Measurements from ENCODE around the gene TEX35.

The TEX35 gene

DNA sequence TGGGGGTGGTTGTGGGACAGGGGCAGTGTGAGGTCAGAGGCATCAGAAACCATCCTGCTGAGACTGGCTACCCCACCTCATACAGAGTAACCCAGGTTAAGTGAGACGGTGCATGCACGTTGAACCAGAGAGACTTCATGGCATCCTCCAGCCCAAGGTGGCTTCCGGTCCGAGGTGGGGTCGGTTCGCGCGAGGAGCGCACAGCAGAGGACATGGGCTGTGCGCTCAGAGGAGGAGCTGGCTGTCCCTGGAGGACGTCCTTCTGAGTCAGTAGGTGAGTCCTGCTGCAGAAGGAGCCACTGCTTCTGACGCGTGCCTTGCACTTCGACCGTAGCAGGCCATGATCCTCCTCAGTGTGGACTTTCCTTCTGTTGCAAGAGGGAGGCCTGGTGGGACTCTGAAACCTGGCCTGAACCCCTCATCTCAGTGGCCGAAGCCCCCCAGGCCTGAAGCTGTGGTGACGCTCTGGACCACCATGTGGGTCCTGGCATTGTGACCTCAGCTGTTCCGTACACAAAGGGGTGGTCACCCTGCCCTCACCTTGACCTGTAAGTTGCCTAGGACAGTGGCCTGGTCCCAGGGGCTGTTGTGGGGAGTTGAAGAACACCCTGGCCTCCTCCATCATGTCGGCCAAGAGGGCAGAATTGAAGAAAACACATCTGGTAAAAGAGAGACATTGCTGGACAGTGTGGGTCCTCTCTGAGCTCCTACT lies at the start of gene TEX35:
Gene TEX35, plus strand, starts transcription at position 544 of the 712 bp plus-strand sequence. Its CDS starts 80 bp downstream, at position 624.
- DNase-seq: no peak

DNA sequence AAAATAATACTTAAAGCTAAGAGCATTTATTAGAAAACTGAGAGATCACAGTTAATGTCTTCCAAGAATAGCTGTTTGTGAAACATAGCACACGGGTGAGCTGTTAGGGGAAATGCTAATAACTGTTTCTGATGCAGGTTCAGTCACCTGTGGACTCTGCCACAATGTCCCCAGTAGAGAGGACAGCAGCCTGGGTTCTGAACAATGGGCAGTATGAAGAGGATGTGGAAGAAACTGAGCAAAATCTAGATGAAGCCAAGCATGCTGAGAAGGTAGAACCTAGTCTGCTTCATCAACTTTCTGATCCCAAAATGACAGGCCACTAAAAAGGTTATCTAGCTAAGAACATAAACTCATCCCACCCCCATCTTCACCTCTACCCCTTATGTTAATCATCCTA lies 48.8 kb upstream of the TEX35 start:
- no peak for DNase-seq

DNA sequence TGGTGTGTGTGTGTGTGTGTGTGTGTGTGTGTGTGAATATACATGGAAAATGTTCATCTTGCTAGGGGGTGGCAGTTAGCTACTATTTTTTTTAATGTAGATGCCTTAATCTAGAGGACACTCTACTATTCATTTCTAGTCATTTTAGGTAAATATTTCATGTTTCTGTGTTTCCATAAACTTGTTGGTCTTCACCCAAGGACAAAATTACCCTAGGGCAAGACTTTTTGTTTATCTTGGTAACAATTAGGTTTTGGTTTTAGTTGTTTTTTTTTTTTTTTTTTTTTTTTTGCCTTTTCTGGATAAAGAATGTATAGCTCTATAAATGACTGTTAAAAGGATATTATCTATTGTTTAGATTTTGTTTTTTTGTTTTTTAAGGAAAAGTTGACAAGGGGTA lies 48.3 kb upstream of the TEX35 start:
- no peak for DNase-seq

DNA sequence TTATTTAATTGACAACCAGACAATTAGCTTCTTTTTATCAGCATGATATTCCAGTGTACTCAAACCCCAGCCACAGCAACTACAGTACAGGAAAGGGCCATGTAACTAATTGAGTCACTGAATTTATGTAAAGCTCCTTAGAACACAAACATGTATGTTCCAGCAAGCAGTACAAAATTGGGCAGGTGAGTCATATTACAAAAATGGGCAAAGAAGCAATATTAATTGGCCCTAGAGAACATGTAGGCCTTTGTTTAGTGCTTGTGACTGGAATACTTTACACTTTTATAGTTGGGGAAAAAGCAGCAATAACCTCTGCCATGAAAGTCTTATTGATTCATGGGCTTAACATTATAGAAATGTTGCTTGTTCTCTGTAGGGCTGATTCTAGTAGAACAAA lies 47.9 kb upstream of the TEX35 start:
- DNase-seq: no peak

DNA sequence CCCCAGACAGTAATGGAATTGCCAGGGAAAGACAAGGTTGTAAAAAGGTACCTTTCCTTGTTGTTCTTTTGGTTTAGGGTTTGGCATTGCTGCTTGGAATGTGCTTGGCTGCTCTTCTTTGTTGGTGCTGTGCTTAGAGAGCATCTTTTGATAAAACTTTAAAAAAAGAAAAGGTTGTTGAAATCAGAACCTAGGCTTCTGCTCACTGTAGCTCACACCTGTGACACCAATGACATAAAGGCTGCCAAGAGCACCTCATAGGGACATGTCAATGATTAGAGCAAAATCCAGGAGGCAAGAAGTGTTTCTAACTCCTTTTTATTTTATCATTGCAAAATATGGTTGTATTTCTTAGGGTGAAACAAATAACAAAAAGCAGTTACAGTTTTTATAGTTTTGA lies 45.1 kb upstream of the TEX35 start:
- DNase-seq: no peak

DNA sequence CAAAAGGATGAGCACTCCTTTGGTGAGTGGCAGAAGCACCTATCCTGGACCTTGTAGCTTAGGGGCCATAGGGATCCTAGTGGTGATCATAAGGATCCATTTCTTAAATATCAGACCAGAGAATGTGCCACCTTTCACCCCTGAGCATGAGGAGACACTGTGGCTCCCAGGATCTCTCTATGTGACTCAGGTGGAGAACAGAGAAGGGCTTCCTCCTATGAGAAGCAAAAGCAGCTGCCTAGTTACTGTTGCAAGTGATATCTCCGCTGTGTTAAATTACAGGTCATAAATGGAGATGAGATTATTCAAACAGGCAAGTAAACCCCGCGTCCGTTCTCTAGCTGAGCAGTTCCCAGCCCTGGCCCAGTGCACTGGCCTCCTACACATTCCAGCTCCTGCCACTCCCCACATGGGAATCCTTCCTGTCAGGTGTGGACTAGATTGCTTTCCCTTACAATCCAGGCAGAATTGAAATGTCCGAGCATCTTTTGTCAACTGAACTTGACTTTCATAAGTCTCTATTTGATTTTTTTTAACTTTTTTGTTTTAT lies 42.4 kb upstream of the TEX35 start:
- no peak for DNase-seq

DNA sequence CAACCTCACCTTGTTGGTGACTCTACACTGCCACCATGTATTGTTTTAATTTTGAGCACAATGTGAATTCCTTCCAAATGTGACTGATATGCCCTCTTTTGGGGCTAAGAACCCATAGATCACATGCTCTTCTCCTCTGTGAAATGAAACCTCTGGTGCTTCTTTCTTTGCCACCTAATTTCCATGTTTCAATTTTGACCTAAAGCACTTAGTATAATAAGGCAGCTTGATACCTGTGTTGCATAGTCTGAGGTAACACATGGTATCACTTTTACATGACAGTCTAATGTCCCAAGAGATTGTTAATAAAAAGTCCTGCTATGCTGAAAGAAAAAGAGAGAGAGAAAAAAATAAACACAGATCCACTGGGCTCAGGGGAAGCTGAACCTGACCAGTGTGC lies 40.4 kb upstream of the TEX35 start:
- no peak for DNase-seq

DNA sequence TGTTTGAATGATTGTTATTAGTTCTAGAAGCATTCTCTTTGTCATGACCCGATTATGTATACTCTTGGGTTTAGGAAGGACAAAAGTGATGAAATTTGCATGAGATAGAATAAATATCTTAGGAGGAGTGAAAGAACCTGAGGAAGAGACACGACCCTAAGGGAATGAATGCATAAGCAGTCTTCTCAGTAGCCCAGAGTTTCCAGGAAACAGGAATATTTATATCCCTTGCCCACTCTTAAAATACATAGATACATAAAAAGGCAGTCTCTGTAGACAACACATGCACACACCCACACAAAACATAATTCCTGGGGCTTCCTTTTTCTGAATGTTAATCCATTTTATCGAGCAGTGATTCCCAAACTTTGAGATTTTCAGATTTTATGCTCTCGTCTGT lies 35.5 kb upstream of the TEX35 start:
- DNase-seq: no peak

DNA sequence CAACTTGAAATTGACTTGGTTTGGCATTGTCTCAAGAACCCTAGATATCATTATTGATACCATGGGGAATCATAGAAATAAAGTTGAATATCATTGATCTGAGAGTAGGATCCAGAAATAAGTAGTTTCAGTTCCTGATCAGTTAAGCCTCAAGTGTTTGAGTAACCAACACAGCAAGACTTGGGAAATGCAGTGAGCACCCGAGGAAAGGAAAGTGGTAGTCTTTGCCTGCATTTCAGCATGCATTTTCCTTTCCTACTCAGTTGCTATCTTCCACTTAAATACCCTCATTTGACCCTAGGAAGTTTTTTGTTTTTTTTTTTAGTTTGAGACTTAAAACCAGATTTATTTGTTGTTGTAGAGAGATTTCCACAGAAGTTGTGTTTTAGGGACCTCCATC lies 35.1 kb upstream of the TEX35 start:
- no peak for DNase-seq

DNA sequence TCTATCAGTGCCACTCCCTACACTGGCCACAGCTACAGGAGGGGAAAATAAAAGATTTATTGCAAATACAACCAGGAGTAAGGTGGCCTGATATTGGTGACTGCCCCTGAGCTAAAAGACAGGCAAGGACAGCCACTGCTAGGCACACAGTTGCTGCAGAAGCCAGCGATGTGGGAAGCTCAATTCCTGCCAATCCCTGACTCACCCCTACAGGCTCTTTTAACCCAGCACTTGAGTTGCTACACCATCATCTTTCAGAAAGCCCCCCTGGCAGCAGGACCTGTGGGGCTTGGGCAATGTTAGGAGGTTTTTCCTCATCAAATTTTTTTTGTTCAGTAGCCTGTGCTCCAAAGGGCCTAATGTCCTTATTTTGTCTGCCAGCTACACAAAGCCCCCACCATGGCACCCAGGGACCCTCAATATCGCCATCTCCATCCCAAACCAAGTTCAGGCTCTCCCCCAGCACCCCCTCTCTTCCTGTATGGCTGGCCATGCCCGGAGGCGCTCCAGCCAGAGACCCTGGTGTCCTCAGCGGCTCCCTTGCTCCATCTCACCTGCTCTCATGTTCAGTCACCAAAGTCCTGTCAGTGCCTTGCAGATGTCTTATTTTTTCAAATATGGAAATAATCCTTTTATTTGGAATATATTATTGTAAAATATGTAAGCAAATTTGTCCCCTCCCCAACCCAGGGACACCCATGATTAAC lies 29.5 kb upstream of the TEX35 start:
- DNase-seq: no peak

DNA sequence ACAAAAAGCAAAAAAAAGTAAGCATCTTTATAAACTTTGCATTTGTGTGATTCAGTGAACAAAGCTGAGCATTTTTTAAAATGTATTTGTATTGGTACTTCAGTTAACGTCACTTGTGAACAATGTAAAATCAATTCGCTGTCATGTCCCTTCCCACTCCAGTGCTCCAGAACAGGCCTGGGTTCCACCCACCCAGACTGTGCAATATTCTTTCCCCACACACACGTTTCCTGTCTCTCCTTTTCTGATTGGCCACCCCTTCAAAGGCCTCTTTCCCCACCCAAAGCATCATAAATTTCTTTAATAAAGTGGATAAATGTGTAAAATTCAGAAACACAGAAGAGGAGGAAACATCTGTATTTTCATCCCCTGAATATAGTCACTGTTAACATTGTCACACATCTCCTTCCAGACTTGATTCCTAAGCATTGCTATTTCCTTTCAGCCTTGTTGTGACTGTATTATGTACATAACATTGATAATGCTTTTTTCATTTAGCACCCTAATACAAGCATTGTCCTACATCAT lies 28.1 kb upstream of the TEX35 start:
- DNase-seq: no peak

DNA sequence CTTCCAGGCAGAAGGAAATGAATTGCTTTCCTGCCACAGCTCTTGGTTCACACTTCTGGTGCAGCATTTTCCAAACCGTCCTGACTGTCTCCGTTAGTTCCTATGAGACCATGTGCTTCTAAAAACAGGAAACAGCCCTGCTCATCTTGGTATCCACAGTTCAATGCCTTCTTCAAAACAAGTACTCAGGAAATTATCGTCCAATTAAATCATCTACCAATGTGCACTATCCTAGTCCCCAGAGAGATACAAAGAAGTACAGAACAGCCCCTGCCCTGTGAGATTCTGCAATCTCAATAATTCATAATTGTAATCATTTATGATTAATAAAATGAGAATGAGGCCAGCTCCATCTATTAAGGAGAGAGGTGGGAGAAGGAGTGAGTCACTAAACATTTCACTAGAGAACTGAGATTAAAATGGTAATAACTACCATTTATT lies 27.3 kb upstream of the TEX35 start:
- DNase-seq: no peak

DNA sequence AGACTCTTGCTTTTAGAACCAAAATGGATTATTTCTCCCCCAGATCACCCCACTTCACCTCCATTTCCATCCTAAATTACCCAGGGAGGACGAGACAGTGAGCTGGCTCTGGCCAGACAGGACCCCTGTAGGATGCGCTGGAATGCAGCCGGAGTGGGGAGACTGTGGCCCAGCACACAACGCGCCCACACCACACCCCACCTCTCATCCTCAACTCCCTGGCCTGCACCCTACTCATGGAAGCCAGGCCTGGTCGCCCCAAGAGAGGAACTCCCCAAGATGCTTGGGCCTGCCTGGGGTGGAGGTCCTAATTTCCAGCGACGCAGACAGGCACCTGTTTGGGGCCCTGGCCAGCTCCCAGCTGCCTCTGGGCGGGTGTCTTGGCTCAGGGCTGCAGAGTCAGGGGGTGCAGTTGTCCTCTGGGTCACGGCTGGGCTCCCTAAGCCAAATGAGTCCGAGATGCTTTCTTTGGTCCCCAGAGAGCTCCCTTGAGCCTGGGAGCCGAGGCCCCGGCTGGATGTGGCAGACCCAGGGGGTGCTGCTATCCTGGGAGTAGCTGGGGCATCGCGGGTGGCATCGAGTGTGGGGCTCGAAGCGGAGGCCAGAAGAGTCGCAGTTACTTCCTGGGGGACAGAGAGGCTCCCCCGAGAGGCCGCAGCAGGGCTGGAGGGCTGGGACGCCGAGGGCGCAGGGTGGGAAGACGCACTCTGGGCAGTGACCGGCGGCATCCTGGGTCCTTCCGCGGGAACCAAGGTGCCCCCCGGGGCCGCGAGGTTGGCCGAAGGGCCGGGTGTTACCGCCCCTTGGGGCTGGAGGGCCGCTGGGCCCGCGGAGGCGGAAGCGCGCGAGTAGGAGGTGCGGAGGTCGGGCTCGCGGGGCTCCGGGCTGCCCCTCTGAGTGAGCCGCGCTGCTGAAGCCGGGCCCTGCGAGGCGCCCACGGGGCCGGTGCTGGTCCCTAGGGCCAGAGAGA lies 26.5 kb upstream of the TEX35 start:
- no peak for DNase-seq

DNA sequence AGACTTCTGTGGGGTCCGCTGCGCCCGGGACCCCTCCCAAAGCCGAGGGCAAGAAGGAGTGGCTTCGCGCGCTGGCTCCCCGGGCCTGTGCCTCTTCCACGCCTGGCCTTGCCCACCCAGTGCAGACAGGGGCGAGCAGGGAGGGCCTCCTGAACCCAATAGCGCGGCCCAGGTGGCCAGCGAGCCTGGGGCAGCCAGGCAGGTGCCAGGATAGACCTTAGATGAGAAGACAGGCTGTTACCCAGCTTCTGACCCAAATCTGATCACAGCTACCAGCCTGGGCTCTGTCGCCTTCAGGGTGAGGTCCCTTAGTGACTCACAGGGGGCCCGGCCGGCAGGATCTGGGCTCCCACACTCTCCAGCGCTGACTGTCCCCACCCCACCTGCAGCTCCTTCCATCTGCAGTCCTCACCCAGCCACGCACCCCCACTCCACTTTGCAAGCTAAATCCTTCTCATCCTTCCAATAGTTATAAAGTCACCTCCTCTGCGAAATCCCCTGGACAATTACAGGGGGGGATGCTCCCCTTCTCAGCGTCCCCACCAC lies 25.8 kb upstream of the TEX35 start:
- no peak for DNase-seq

DNA sequence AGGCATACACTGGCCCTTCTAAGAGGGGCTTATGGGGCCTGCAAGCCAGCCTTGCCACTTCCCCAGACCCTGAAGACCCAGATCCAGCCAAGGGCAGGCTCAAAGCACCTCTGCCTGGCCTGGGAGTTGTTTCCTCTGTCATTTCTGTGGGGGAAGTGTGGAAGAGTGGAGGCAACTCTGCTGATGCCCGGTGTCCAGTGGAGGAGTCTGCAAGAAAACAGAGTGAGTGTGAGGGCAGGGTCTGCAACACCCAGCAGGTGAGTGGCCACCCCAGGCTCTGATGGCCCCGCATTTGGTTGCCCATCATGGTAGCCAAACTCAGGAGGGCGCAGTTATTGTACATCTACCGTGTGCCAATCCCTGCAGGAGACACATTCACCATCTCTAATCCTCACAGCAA lies 24.5 kb upstream of the TEX35 start:
- no peak for DNase-seq

DNA sequence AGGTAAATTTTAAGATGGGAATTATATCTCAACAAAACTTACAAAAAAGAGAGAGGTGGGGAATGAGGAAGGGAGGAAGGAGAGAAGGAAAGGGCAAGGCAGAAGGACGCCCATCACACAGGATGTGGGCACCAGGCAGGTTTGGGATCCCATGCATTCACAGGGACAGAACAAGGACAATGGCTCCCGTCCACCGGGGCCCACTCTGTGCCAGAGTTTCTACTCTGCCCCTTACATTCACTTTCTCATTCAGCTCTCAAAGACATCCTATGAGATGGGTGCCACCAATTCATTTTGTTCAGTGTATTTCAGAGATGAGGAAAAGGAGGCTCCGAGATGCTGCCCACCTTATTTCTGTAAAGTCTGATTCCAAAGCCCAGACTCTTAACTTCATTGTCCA lies 23.5 kb upstream of the TEX35 start:
- no peak for DNase-seq

DNA sequence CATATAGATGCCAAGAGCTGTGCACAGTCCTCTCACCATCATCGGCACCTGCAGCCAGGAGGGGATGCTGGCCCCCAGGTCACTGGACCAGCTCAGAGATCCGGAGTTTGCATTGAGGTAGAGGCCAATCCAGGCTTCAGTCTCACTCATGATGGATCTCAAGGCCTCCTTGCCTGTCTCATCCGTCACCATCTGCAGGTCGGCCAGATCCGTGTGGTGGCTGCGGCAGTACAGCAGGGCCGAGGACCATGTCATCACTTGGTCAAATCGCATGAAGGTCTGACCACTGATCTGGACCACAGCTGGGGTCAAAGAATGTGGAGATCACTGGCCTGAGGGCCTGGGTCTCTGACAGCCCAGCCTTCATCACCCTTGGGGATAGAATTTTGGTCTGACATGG lies 22.8 kb upstream of the TEX35 start:
- DNase-seq: no peak

DNA sequence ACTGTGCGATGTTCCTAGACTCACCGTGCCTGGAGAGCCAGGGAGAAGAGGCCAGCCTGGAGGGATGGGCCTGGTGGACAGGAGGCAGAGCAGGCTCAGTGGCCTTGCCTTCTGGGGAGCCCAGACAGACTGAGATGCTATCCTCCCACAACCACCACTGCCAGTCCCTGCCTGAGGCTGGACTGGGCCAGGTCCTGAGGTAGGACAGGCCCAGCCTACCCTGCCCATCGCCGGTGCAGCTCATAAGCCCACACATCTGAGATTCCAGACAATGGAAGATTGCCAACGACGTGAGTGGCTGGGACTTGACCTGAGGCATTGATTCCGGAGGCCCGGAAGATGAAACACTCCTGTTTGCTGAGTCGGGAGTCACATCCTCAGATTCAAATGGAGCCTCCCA lies 21.9 kb upstream of the TEX35 start:
- no peak for DNase-seq

DNA sequence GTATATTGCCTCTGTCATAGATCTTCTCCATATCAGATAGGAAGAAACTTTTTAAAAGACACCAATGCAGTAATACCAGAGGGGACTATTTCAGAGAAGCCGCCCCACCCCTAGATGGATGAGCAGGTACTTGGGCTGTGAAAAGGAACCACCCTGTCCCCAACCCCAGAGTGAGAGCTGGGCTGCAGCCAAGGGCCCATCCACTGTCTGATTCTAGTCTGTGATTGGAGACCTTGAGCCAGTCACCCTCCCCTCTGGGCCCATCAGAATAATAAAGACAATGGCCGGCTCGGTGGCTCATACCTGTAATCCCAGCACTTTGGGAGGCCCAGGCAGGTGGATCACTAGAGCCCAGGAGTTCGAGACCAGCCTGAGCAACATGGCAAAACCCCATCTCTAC lies 21.2 kb upstream of the TEX35 start:
- DNase-seq: no peak

DNA sequence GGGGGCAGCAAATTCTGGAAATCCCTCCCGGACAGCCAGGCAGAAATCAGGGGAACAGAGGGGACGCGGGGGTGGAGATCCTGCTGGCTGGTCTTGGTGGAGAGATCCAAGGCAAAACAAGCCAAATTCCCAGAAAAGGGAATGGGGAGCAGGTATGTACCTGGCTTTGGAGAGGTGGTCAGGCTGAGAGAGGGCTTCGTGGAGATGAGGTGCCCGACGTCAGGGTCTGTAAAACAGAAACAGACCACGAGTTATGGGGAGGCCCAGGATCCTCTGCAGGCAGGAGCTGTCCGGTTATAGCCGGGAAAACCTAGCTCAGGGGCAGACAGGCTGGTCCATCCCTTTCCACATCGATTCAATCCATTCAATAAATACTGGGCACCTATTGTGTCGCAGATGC lies 20.6 kb upstream of the TEX35 start:
- no peak for DNase-seq

DNA sequence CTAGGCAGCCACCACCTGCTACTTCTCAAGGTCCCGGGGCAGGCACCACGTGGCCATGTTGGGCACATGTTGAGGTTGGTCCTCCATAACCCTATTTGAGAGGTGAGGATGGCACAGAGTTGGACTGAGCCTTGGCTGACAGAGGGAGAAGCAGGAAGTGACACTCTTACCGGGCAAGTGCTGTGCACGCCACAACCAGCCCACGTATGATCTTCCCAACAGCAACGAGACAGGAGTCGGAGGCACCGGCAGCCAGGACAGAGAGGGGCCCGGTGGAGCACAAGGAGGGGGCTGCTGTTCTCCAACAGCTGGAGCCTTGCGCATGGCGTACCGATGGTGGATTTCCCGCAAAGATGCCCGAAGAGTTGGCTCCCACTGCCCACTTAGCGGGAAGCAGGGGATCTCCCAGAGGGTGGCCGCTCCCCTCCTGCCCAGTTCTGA lies 19.6 kb upstream of the TEX35 start:
- no peak for DNase-seq

DNA sequence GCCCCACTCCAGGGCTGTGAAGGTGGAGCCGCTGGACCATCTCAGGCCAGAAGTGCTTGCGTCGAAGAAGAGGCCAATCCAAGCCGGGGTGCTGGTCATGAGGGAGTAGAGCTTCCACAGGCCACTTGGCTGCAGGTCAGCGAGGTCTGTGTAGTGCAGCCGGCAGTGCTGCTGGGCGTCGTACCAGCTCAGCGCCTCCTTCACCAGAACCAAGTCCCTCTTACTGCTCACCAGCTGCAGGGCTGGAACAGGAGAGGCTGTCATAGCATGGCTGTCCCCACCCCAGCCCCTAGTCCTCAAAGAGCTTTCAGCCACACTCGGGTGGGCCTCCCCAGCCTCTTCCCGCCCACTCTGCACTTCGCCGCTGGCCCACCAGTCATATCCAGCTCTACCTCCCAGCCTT lies 18.3 kb upstream of the TEX35 start:
- DNase-seq: no peak

DNA sequence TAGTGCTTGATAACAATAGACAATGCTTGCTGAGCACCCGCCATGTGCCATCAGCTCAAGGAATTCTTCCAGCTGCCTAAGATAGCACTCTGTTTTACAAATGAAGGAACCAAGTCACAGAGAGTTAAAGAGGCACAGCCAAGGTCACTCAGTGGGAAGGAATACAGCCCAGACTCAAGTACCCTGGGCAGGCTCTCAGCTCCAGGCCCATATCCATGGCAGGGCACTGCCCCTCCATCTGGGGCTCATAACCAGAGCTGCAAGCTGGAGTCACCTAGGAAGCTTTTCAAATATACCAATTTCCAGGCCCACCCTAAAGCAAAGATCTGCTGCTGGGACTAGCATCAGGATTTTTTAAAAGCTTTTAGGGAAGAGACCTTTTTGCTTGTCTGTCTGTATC lies 17.8 kb upstream of the TEX35 start:
- no peak for DNase-seq
